Loucy (cell line): ENCODE data around the gene WDR7.

Source experiments
- H2AFZ ChIP-seq: fragments of 200-600 bp; sonication (generic); 2 replicates; pipeline ENCODE4 v1.6.0; 2016; ENCODE audit warnings: antibody characterized with exemption, mild to moderate bottlenecking, low read length, moderate library complexity
- H3F3A ChIP-seq: fragments of 200-600 bp; 2 replicates; pipeline ENCODE4 v1.6.0; 2016; ENCODE audit warnings: antibody characterized with exemption, low read depth, mild to moderate bottlenecking
- H3K27me3 ChIP-seq: fragments of 200-600 bp; sonication (generic); 2 replicates; pipeline ENCODE4 v1.6.1; 2014; ENCODE audit warnings: low read length, mild to moderate bottlenecking; ENCODE audit not compliant: insufficient read depth, poor library complexity, severe bottlenecking
- H3K36me3 ChIP-seq: fragments of 200-600 bp; sonication (generic); 2 replicates; pipeline ENCODE4 v1.6.1; 2016; ENCODE audit warnings: low read length; ENCODE audit not compliant: insufficient read depth
- H3K4me1 ChIP-seq: fragments of 200-600 bp; sonication (generic); 2 replicates; pipeline ENCODE4 v1.5.1; 2014; ENCODE audit warnings: low read length, mild to moderate bottlenecking; ENCODE audit not compliant: insufficient read depth, poor library complexity, severe bottlenecking
- H3K4me2 ChIP-seq: fragments of 200-600 bp; sonication (generic); 2 replicates; pipeline ENCODE4 v1.6.0; 2014; ENCODE audit warnings: antibody characterized with exemption, low read length, low read depth, mild to moderate bottlenecking; ENCODE audit not compliant: poor library complexity, severe bottlenecking
- H3K4me3 ChIP-seq: fragments of 200-600 bp; sonication (generic); 2 replicates; pipeline ENCODE4 v1.5.1; 2014; ENCODE audit warnings: low read length, mild to moderate bottlenecking, mixed read lengths; ENCODE audit not compliant: poor library complexity, severe bottlenecking
- H3K79me2 ChIP-seq: fragments of 200-600 bp; sonication (generic); 2 replicates; pipeline ENCODE4 v1.6.1; 2014; ENCODE audit warnings: low read length; ENCODE audit not compliant: insufficient read depth
- H3K9ac ChIP-seq: fragments of 200-600 bp; sonication (generic); 2 replicates; pipeline ENCODE4 v1.6.0; 2014; ENCODE audit warnings: mild to moderate bottlenecking, low read depth, low read length, moderate library complexity; ENCODE audit not compliant: poor library complexity, severe bottlenecking
- H3K9me2 ChIP-seq: fragments of 200-600 bp; sonication (generic); replicated peaks from 2 replicates; pipeline ENCODE4 v1.6.1; 2016; ENCODE audit warnings: low read depth, low read length, mixed read lengths
- H3K9me3 ChIP-seq: fragments of 200-600 bp; sonication (generic); 2 replicates; pipeline ENCODE4 v1.6.1; 2014; ENCODE audit warnings: mild to moderate bottlenecking, antibody characterized with exemption, low read length, low read depth; ENCODE audit not compliant: insufficient read depth
- H4K20me1 ChIP-seq: fragments of 200-600 bp; sonication (generic); 2 replicates; pipeline ENCODE4 v1.6.0; 2014; ENCODE audit warnings: antibody characterized with exemption, low read length, mild to moderate bottlenecking; ENCODE audit not compliant: insufficient read depth, poor library complexity, severe bottlenecking
- CTCF ChIP-seq: fragments of 200-600 bp; sonication (generic); conservative IDR thresholded peaks from 2 replicates; pipeline ENCODE4 v1.5.1; 2014; ENCODE audit warnings: mild to moderate bottlenecking, antibody characterized with exemption, low read length
- EZH2phosphoT487 ChIP-seq: fragments of 200-600 bp; IDR thresholded peaks from 2 replicates; pipeline ENCODE4 v1.6.1; 2018; ENCODE audit warnings: antibody characterized with exemption, mild to moderate bottlenecking, moderate library complexity, borderline replicate concordance

WDR7 gene

GRCh38 chr18:56974141-56974540 lies 323.0 kb downstream of the WDR7 start:
- Histone ChIP-seq H3K36me3 (no peaks in the 10 kb centered on the region), H3F3A (no peaks in the 10 kb centered on the region), H4K20me1 (no peaks in the 10 kb centered on the region), H3K9me3 (no peaks in the 10 kb centered on the region), H3K79me2 (no peaks in the 10 kb centered on the region), H2AFZ (no peak overlapping the region), H3K4me3 (no peak overlapping the region), H3K27me3 (no peaks in the 10 kb centered on the region), H3K4me2 (no peak overlapping the region), H3K9ac (no peak overlapping the region), H3K4me1 (no peaks in the 10 kb centered on the region), H3K9me2 (no peaks in the 10 kb centered on the region)
- TF ChIP-seq EZH2phosphoT487 (no peak), CTCF (no peak)

- Histone ChIP-seq H3K27me3 (no peaks in the 10 kb centered on the region), H3K4me2 (no peak overlapping the region), H3K9me2 (no peaks in the 10 kb centered on the region), H4K20me1 (no peaks in the 10 kb centered on the region), H3K79me2 (no peaks in the 10 kb centered on the region), H3K9me3 (no peaks in the 10 kb centered on the region), H3F3A (no peaks in the 10 kb centered on the region), H3K9ac (no peak overlapping the region), H3K4me3 (no peak overlapping the region), H2AFZ (no peak overlapping the region), H3K4me1 (no peaks in the 10 kb centered on the region), H3K36me3 (no peaks in the 10 kb centered on the region)
- no peak for TF ChIP-seq EZH2phosphoT487
- no peak for TF ChIP-seq CTCF
Observed at GRCh38 chr18:56975276-56975675, 324.1 kb downstream of the WDR7 start.

GRCh38 chr18:56977309-56977708 lies 326.1 kb downstream of the WDR7 start:
- no peaks in the 10 kb centered on the region for H3K79me2 ChIP-seq
- H4K20me1 ChIP-seq: no peaks in the 10 kb centered on the region
- no peaks in the 10 kb centered on the region for H3K9me2 ChIP-seq
- no peak overlapping the region for H3K4me3 ChIP-seq
- H3K27me3 ChIP-seq: no peaks in the 10 kb centered on the region
- H3K4me1 ChIP-seq: no peaks in the 10 kb centered on the region
- H3F3A ChIP-seq: no peaks in the 10 kb centered on the region
- H3K9me3 ChIP-seq: no peaks in the 10 kb centered on the region
- no peak overlapping the region for H3K4me2 ChIP-seq
- no peak for TF ChIP-seq CTCF
- no peak for TF ChIP-seq EZH2phosphoT487
- H3K36me3 ChIP-seq: no peaks in the 10 kb centered on the region
- H3K9ac ChIP-seq: no peak overlapping the region
- no peak overlapping the region for H2AFZ ChIP-seq
